Measurements from ENCODE around the gene RHOC. TPM values are rescaled to one million over a fixed set of nuclear protein-coding genes. Genes with fewer than 3 reads are reported as not detected.
A peak's percentile ranks its signal among the peaks of the same experiment; 100 is the strongest.
"Not testable (repeated sequence)": the region's sequence is repeated elsewhere in the genome, so short reads cannot be mapped to it uniquely, and the experiment has no call there.

Gene RHOC
- total RNA-seq, 2 donors from 2014 or later = 77.2 to 132 TPM

- H3K36me3 Mint-ChIP-seq = no peaks in the 10 kb centered on the region
- H3K4me3 Mint-ChIP-seq = no peak overlapping the region
- H3K9me3 Mint-ChIP-seq = no peaks in the 10 kb centered on the region
- DNase-seq (ENCODE audit: low spot score) (peak; percentile 16), ATAC-seq (no peak)
- peaks cover 8 to 14% of the 10 kb centered on the region in 2 donors for H3K27me3 Mint-ChIP-seq
- H3K4me1 Mint-ChIP-seq (ENCODE audit: low read depth in 2 of 2) = peaks cover 5 to 8% of the 10 kb centered on the region in 2 donors
- H3K27ac Mint-ChIP-seq = no peak overlapping the region
These were observed 16.5 kb upstream of the RHOC start for GRCh38 chr1:112723511-112723839.

GRCh38 chr1:112722601-112723510, 15.9 kb upstream of the RHOC start:
- H3K9me3 Mint-ChIP-seq = no peaks in the 10 kb centered on the region
- H3K4me1 Mint-ChIP-seq (ENCODE audit: low read depth in 2 of 2) = peaks cover 5 to 9% of the 10 kb centered on the region in 2 donors
- H3K36me3 Mint-ChIP-seq = no peaks in the 10 kb centered on the region
- DNase-seq (ENCODE audit: low spot score) = peak; percentile 34
- peaks cover 8 to 14% of the 10 kb centered on the region in 2 donors for H3K27me3 Mint-ChIP-seq
- no peak overlapping the region for H3K4me3 Mint-ChIP-seq
- no peak overlapping the region for H3K27ac Mint-ChIP-seq
- no peak for ATAC-seq

GRCh38 chr1:112721966-112722524, 15.1 kb upstream of the RHOC start:
- peaks cover 8 to 14% of the 10 kb centered on the region in 2 donors for H3K27me3 Mint-ChIP-seq
- H3K9me3 Mint-ChIP-seq = no peaks in the 10 kb centered on the region
- no peaks in the 10 kb centered on the region for H3K36me3 Mint-ChIP-seq
- H3K27ac Mint-ChIP-seq = no peak overlapping the region
- ATAC-seq (no peak), DNase-seq (ENCODE audit: low spot score) (peak; percentile 28)
- H3K4me1 Mint-ChIP-seq (ENCODE audit: low read depth in 2 of 2) = peaks cover 5 to 16% of the 10 kb centered on the region in 2 donors
- no peak overlapping the region for H3K4me3 Mint-ChIP-seq

GRCh38 chr1:112721294-112721693, 14.4 kb upstream of the RHOC start:
- Mint-ChIP-seq H3K27me3 (peaks cover 8 to 14% of the 10 kb centered on the region in 2 donors), H3K4me1 (ENCODE audit: low read depth in 2 of 2) (peaks cover 10 to 24% of the 10 kb centered on the region in 2 donors)
- DNase-seq (ENCODE audit: low spot score); H3K4me3 Mint-ChIP-seq; H3K9me3 Mint-ChIP-seq; H3K27ac Mint-ChIP-seq; H3K36me3 Mint-ChIP-seq; ATAC-seq: not testable (repeated sequence)

GRCh38 chr1:112720800-112721199, 13.9 kb upstream of the RHOC start:
- no peak for ATAC-seq
- H3K4me3 Mint-ChIP-seq = no peak overlapping the region
- H3K27me3 Mint-ChIP-seq = peaks cover 8 to 14% of the 10 kb centered on the region in 2 donors
- no peaks in the 10 kb centered on the region for H3K36me3 Mint-ChIP-seq
- DNase-seq (ENCODE audit: low spot score) = no peak
- H3K4me1 Mint-ChIP-seq (ENCODE audit: low read depth in 2 of 2) = peaks cover 15 to 28% of the 10 kb centered on the region in 2 donors
- H3K9me3 Mint-ChIP-seq = no peaks in the 10 kb centered on the region
- H3K27ac Mint-ChIP-seq = no peak overlapping the region

GRCh38 chr1:112719706-112720105, 12.8 kb upstream of the RHOC start:
- ATAC-seq (no peak), DNase-seq (ENCODE audit: low spot score) (peak; percentile 40)
- Mint-ChIP-seq H3K9me3 (no peaks in the 10 kb centered on the region), H3K36me3 (no peaks in the 10 kb centered on the region), H3K27ac (no peak overlapping the region), H3K4me3 (no peak overlapping the region), H3K4me1 (ENCODE audit: low read depth in 2 of 2) (peaks cover 20 to 32% of the 10 kb centered on the region in 2 donors), H3K27me3 (peaks cover 8 to 14% of the 10 kb centered on the region in 2 donors)

- no peaks in the 10 kb centered on the region for H3K36me3 Mint-ChIP-seq
- DNase-seq (ENCODE audit: low spot score) = peak; percentile 87
- no peaks in the 10 kb centered on the region for H3K9me3 Mint-ChIP-seq
- peak overlapping the region in 1 of 2 donors; percentile 70 for H3K27ac Mint-ChIP-seq
- peak; percentile 45 to 48 for ATAC-seq
- H3K4me3 Mint-ChIP-seq = no peak overlapping the region
- peaks cover 20 to 34% of the 10 kb centered on the region in 2 donors for H3K4me1 Mint-ChIP-seq (ENCODE audit: low read depth in 2 of 2)
- peaks cover 8 to 16% of the 10 kb centered on the region in 2 donors for H3K27me3 Mint-ChIP-seq
These were observed 11.9 kb upstream of the RHOC start for GRCh38 chr1:112718691-112719418.

GRCh38 chr1:112717263-112717873, 10.4 kb upstream of the RHOC start:
- Mint-ChIP-seq H3K4me1 (ENCODE audit: low read depth in 2 of 2) (peaks cover 15 to 29% of the 10 kb centered on the region in 2 donors), H3K4me3 (peak overlapping the region; percentile 20), H3K9me3 (no peaks in the 10 kb centered on the region), H3K27me3 (peaks cover 0 to 17% of the 10 kb centered on the region in 2 donors), H3K27ac (peak overlapping the region in 1 of 2 donors; percentile 75), H3K36me3 (no peaks in the 10 kb centered on the region)
- DNase-seq (ENCODE audit: low spot score) = peak; percentile 56
- ATAC-seq = no peak

- peak overlapping the region; percentile 25 to 75 for H3K27ac Mint-ChIP-seq
- H3K4me3 Mint-ChIP-seq = peak overlapping the region; percentile 84
- peaks cover 15 to 29% of the 10 kb centered on the region in 2 donors for H3K4me1 Mint-ChIP-seq (ENCODE audit: low read depth in 2 of 2)
- no peaks in the 10 kb centered on the region for H3K36me3 Mint-ChIP-seq
- H3K27me3 Mint-ChIP-seq = peaks cover 0 to 9% of the 10 kb centered on the region in 2 donors
- ATAC-seq (peak; percentile 34 to 58), DNase-seq (ENCODE audit: low spot score) (peak; percentile 82)
- H3K9me3 Mint-ChIP-seq = no peaks in the 10 kb centered on the region
These were observed 9.3 kb upstream of the RHOC start for GRCh38 chr1:112716133-112716720.

GRCh38 chr1:112715264-112716053, 8.5 kb upstream of the RHOC start, which contains the start of gene PPM1J:
Gene PPM1J, minus strand, starts transcription at chr1:112715332. Its CDS starts 31 bp downstream, at chr1:112715301.
- Mint-ChIP-seq H3K4me3 (peak within 1 kb of the TSS; percentile 84), H3K27ac (peak within 1 kb of the TSS; percentile 40 to 75), H3K36me3 (no peaks in the 10 kb centered on the region), H3K4me1 (ENCODE audit: low read depth in 2 of 2) (peaks cover 15 to 29% of the 10 kb centered on the region in 2 donors), H3K9me3 (no peaks in the 10 kb centered on the region), H3K27me3 (peaks cover 0 to 9% of the 10 kb centered on the region in 2 donors)
- peak; percentile 100 for DNase-seq (ENCODE audit: low spot score)
- ATAC-seq = peak; percentile 96

- peak; percentile 62 for DNase-seq (ENCODE audit: low spot score)
These were observed 7.7 kb upstream of the RHOC start for GRCh38 chr1:112714313-112715263.

More at GRCh38 chr1:112714313-112715263, 7.7 kb upstream of the RHOC start:
- H3K4me3 Mint-ChIP-seq = peak overlapping the region; percentile 84
- H3K27ac Mint-ChIP-seq = peak overlapping the region in 1 of 2 donors; percentile 40
- ATAC-seq = peak in 1 of 2 donors; percentile 0
- no peaks in the 10 kb centered on the region for H3K9me3 Mint-ChIP-seq
- peaks cover 15 to 29% of the 10 kb centered on the region in 2 donors for H3K4me1 Mint-ChIP-seq (ENCODE audit: low read depth in 2 of 2)
- H3K27me3 Mint-ChIP-seq = peaks cover 0 to 9% of the 10 kb centered on the region in 2 donors
- H3K36me3 Mint-ChIP-seq = no peaks in the 10 kb centered on the region
